Activated CD4-positive, CD25-positive, alpha-beta regulatory T cell (primary cell): ENCODE measurements around the gene MYBPC1.
"Not testable (repeated sequence)": the region's sequence is repeated elsewhere in the genome, so short reads cannot be mapped to it uniquely, and the experiment has no call there.

ENCODE experiments used
- DNase-seq, 4 experiments: peaks; one replicate each; lab custom pipeline; 2025; lab: John Stamatoyannopoulos, UW

The MYBPC1 gene

DNA sequence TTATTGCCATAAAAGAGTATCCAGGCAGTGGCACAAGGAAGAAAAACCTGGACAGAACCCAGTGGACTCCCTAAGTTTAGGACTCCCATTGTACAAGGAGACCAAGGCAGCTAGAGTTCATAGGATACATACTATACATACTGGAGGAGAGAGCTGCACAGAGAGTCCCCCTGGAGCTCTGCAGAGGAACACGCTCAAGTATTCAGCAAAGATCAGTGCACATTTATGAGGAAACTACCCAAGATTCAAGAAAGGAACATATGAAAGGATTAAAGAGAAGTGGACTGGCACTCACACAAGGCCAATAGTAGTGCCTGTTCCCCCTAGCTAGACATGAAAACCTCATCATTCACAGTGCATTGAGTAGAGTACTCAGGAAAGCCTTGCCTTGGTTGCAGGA, 59.7 kb downstream of the MYBPC1 start:
- no peak for DNase-seq

DNA sequence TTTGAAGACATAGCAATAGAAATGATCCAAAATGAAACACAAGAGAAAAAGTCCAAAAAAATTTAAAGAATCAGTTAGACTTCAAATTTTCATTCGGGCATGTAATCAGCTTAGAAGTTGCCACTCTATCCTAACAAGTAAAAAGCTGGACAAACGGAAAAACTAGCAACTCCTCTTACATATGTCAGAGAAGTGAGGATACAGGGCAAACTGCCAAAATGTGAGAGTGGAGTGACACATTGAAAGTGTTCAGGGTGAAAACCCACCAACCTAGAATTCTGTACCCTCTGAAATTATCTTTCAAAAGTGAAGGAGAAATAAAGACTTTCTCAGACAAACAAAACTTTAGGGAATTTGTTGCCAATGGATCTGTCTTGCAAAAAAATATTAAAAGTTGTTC, 60.6 kb downstream of the MYBPC1 start:
- no peak for DNase-seq

DNA sequence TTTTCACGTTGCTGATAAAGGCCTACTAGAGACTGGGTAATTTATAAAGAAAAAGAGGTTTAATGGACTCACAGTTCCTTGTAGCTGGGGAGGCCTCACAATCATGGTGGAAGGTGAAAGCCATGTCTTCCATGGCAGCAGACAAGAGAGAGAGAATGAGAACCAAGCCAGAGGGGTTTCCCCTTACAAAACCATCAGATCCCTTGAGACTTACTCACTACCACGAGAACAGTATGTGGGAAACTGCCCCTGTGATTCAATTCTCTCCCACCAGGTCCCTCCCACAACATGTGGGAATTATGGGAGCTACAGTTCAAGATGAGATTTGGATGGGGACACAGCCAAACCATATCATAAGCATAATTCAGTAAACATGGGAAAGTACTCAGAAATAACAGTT, 65.9 kb downstream of the MYBPC1 start:
- not testable (repeated sequence) for DNase-seq

DNA sequence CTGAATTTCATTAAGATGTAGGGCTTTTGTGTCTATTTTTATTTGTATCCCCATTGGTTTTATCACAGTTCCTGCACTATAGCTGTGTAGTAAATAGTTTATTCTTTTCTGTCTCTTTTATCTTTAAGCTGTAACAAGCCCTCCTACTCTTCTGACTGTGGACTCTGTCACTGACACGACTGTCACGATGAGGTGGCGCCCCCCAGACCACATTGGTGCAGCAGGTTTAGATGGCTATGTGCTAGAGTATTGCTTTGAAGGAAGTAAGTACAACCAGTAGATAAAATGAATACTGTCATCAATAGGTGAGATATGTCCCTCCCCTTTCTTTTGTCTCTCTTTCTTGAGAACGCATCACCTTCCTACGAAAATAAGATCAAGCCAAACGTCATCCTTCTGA, 68.5 kb downstream of the MYBPC1 start:
- DNase-seq = no peak

DNA sequence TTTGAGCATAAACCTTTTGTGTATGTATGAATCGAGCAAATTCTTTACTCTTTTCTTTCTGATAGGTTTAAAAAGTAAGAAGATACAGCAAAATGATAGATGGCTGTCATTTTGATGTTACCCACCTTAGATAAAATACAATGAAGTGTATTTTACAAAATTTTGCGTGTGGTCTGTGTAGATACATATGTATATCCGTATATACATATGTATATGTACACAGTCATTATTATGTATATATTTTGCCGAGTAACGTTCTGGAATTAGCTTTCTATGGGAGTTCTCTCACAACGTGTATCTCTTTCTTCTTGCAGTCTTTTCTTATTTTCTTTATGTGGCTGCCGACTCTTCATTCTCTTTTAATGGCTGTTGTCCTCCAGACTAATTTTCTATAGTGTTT, 70.2 kb downstream of the MYBPC1 start:
- DNase-seq = no peak

DNA sequence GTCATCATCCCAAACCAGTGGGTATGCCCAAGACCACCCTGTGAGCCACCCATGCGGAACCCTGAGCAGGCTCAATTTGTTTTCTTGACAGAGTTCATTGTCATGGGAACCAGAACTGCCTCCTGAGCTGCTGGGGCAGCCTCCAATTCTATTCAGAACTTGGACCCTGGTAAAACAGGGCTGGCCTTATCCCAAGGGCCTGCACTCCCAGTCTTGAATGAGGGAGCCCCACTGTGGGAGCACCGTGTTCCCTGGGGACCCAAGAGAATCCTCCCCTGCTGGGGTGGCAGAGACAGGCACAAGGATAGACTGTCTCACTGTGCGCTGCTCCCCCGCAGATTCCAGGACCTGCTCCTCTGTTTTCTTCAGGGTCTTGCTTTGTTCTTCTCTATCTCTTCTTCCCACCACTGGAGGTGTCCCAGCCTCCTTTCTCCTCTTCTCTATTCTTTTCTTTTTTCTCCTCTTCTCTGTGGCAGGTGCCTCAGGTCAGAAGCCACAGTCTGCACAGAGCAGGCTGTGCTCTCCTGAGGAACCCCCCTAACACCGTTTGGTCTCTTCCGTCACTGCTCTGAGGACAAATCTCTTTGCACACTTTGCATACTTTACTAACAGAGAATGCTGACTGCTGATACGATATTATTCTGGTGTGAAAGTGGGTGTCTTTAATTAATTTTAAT, 71.4 kb downstream of the MYBPC1 start:
- no peak for DNase-seq

DNA sequence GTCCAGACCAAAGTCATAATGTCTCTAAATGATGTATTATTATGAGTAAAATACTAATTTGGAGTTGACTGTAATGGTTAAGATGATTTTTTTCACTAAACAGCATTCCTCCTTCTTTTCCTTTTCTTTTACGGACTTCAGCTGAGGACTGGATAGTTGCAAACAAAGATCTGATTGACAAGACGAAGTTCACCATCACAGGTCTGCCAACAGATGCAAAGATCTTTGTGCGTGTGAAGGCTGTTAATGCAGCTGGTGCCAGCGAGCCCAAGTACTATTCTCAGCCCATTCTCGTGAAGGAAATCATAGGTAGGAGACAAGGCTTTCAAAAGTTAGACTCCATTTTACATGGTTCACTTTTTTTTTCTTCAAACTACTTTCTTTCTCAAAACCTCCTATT, 72.8 kb downstream of the MYBPC1 start:
- DNase-seq = no peak

DNA sequence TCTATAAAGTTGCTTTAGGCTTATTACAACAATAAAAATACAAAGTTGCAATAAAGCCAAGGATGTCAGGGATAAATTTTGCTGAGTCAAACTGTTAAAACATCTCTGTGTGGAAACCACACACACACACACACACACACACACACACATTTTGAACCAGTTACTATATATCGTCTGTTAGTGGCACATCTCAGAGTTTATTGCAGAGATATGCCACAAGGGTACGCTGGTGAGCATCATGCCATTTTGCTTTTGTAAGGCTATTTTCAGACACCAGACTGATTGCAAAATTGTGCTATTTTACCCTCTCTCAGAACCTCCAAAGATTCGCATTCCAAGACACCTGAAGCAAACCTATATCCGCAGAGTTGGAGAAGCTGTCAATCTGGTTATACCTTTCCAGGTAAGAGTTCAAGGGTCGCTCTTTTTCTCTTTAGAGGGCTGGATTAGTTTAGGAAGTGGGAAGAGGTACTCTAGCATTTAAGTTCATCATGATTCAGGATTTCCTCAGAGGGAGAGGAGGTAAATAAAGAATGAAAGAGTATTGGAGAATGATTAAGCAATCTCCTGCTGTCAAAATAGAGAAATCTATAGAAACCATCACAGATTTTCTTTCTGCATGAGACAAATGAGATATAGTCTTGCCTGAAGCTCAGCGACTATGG, 75.4 kb downstream of the MYBPC1 start:
- DNase-seq = no peak

DNA sequence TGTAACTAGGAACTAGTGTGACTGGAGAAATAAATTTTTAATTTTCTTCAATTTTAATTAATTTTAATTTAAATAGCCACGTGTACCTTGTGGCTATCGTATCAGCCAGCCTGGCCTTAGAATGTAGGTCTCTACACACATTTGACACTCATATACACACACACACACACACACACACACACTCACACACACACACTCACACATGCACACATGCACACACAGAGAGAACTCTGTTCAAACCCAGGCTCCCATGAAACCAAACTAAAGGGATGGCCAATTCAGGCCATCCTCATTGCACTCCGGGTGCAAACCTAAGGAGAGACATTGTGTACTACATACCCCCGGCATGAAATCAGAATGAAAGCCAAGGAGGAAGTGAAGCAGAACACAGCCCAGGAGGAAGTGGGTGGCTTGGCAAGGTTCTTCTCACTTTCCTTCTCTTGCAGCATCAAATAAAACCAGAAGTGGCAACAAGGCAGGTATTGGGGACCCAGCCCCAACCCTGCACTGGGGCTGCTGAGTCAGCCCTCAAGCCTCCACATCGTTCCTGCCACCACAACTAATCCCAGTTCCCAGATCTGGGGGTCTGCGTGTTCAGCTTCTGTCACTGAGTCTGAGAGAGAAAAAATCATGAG, 76.5 kb downstream of the MYBPC1 start:
- DNase-seq = no peak

DNA sequence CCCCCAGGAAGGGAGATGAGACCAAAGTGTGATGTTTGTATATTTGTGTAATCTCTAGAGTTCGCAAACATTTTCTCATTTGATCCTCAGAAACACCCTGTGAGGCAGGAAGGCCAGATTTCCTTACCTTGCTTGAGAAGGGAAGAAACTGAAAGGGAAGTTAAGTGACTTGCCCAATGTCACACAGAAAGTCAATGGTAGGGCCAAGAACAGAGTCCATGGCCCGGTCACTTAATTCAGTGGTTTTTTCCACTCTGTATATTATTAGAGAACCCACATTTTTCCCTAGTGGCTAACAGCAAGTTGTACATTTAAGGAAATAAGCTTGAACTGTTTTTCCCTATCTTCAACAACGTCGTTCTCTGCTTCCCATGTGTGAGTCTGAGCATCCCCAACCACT, 77.1 kb downstream of the MYBPC1 start:
- no peak for DNase-seq

DNA sequence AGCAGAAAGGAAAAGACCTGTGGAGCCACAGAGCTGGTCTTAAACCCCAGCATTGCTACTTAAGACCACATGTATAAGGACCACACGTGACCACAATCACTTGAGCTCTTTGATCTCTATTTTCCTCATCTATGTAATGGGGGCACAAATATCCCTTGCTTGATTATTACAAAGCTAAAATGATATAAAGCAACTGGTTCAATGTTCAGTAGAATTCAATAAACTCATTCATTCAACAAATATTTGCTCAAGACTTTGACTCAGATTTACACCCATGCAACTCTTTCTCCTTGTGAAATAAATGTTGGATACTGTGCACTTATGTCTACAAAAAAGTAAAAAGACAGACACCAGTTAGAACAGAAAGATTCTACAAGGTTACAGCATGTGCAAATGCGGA, 80.8 kb downstream of the MYBPC1 start:
- no peak for DNase-seq

DNA sequence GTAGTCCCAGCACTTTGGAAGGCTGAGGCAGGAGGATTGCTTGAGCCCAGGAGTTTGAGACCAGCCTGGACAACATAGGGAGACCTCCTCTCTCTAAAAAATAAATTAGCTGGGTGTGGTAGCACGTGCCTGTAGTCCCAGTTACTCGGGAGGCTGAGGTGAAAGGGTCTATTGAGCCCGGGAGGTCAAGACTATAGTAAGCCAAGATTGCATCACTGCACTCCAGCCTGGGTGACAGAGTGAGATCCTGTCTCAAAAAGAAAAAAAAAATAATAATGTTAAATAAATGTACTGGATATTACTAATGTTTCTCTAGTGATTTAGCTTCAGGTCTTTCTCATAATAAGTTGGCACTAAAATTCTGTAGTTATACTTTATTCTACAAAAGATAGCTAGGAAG, 81.7 kb downstream of the MYBPC1 start:
- DNase-seq = not testable (repeated sequence)

DNA sequence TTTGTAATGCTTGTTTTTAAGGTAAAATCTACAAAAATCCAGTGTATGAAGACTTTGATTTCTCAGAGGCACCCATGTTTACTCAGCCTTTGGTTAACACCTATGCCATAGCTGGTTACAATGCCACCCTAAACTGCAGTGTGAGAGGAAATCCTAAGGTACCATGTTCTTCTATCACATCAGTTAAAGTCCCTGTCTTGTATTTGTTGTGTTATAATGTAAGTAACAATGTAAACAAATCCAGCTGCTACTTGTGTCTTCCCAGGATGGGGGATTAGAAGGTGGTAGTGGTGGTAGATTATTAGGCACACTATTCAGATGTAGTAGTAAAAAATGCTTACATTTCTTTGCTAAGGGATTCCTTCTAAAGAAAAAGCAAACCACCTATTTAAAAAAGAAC, 83.3 kb downstream of the MYBPC1 start:
- no peak for DNase-seq

DNA sequence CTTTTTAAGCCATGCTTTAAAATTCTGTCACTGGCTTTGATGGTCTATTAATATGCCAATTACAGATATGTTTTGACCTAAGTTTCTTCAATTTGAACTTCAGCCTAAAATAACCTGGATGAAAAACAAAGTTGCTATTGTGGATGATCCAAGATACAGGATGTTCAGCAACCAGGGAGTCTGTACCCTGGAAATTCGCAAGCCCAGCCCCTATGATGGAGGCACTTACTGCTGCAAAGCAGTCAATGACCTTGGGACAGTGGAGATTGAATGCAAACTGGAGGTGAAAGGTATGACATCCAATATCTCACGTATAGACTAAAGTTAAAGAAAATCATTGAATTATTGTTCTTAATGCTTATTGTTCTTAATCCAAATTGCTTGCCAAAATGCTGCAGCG, 85.5 kb downstream of the MYBPC1 start:
- DNase-seq = no peak

DNA sequence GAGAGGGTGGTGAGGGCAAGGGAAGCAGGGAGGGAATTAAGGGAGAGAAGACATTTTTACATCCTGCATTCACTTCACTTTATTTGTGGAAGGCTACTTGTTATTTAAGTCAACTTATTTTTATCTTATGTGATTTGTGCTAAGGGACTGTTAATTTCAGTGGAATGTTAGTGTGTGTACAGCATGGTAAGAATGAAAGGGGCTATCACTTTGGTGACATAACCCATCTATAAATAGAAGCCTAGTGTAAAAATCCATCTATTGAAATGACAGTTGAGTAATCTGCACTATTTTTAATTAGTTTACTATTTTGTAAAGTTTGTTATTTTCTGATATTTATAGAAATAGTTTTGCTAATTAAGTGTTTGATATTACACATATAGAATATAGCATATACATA, 85.9 kb downstream of the MYBPC1 start:
- DNase-seq = no peak

DNA sequence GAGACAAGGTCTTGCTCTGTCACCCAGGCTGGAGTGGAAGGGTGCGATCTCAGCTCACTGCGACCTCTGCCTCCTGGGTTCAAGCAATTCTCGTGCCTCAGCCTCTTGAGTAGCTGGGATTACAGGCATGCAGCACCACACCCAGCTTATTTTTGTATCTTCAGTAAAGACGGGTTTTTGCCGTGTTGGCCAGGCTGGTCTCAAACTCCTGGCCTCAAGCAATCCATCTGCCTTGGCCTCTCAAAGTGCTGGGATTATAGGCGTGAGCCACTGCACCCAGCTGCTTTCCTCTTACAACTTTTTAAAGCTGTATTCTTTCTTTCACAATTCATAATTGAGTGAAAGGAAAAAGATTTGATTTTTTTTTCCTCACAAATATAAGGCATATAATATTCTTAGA, 86.9 kb downstream of the MYBPC1 start:
- not testable (repeated sequence) for DNase-seq

DNA sequence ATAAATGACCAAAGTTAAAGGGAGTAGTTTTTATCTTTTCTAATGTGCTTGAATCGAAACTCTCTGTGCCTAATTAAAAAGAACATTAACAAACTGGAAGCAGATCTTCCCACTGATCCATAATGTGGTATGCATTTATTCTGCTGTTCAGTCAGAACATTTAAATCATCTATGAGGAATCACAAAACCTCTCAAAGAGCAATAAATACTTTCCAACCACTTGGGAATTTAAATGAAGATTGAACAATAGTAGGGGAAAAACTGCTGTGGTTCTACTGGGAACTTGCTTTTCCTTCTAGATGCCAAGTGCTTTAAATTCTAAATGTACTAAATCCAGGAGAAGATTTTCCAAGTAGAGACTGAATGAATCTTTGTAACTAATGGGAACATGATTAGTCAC, 90.3 kb downstream of the MYBPC1 start:
- no peak for DNase-seq

DNA sequence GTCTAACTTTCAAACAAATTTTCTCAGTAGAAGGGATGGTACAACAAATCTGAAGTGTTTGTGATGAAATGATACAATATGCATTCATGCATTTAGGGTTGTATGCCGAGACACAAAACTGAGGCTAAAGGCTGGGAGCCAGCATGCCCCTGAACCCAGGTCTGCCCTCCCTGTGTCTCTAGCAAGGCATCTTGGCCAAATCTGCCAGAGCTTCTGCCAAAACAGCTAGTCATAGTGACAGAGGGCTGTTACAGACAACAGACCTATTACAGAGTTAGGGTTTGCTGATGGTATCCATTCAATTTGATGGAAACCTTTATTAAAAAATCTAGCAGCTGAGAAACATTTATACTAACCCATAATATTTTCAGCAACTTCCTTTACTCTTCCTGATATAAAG, 91.4 kb downstream of the MYBPC1 start:
- no peak for DNase-seq

DNA sequence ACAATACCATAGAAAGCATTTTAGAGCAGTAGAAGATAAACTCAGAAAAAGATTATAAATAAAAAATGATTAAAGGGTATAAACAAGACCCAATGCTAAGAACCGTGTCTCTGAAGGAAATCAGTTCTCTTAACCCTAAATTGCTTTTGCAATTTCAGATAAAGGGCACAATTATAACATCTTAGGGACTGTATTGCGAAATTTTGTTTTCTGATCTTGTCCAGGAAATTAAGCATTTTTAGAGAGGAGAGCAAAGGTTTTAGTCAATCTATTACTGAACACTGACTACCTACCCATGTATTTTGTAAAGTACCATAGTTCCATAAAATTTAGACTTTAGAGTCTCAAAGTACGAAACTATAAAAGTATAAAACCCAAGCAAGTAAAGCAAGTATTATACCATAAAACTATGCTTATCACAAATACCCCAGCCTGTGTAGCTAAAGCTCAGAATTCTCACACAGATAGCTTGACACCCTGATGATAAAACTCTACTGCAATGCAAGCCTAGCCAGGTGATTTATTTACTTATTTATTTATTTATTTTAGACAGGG, 95.8 kb downstream of the MYBPC1 start:
- no peak for DNase-seq

DNA sequence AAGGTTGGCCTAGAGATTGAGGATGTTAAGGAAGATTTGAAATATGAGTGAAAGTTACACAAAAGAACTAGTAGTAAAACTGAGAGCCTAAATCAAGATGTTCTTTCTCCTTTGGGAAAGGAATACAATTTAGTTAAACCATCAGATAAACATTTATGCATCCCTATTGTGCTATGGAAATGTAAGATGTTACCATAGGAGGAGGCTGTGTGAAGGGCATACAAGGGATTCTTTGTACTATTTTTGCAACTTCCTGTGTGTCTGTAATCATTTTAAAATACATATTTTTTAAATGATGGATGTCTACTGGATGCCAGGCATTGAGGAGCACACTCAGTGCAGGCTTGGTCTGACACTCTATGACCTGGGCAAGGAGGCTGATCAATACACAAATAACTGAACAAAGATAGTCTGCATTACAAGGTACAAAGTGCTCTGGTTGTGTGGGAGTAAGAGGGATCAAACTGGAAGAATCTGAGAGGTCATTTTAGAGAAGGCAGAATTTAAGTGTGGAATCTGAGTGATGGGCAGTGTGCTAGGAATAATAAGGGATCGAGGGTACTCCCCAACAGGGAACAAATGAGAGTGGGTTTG, 96.8 kb downstream of the MYBPC1 start:
- no peak for DNase-seq

DNA sequence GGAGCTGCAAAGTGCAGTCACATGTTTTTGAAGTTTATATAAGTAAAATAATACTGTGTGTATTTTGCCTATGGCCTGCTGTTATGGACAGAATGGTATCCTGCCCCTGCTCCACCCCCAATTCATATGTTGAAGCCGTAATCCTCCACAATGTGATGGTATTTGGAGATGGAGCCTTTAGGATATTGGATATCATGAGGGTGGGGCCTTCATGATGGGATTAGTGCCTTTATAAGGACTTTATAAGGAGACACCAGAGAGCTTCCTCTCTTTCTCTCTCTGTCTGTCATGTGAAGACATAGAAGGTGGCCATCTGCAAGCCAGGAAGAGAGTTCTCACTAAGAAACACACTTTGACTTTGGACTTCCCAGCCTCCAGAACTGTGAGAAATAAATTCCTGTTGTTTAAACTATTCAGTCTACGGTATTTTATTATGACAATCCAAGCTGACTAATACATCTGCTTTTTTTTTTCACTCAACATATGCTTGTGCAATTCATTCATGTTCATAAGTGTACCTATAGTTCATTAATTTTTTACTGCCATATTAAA, 99.6 kb downstream of the MYBPC1 start:
- DNase-seq = no peak

DNA sequence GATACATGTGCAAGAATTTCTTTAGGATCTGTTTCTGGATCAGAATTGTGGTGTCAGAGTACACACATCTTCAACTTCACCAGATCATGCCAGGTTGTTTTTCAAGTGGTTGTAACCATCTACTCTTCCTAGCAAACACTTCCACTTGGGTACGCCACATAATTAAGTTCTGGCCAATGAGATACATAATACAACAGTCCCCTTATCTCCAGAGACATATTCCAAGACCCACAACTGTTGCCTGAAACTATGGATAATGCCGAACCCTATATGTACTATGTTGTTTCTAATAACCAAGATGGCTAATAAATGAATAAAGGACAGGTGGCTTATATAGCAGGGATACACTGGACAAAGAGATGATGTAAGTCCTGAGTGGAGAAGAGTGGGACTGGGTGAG, 100.2 kb downstream of the MYBPC1 start:
- no peak for DNase-seq

DNA sequence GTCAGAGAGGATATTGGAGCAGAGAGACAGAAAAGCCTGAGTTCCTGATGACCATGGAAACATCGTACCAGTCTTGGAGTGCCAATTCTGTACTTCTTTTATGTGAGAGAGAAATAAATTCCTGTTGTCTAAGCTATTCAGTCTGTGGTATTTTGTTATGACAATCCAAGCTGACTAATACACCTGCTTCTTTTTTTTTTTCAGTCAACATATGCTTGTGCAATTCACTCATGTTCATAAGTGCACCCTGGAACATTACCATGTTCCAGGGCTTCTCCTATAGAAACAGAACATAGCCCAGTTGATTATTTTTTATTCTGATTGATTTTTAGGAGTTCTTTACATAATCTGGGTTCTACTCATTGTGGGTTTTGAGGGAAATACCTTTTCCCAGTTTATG, 100.9 kb downstream of the MYBPC1 start:
- DNase-seq = no peak
